NCI-H748 (cell line): ENCODE results near the gene TTC16.
A peak's percentile ranks its signal among the peaks of the same experiment; 100 is the strongest.
"Not testable (repeated sequence)": the region's sequence is repeated elsewhere in the genome, so short reads cannot be mapped to it uniquely, and the experiment has no call there.

Experiments
- DNase-seq: peaks from one replicate; lab custom pipeline; 2025; ENCODE audit not compliant: unreplicated experiment; lab: John Stamatoyannopoulos, UW

Gene TTC16

GRCh38 chr9:127738666-127739065 is 22.8 kb downstream of the TTC16 start:
- no peak for DNase-seq

- no peak for DNase-seq
Observed at GRCh38 chr9:127739614-127740330, 23.9 kb downstream of the TTC16 start.

- DNase-seq = no peak
Observed at GRCh38 chr9:127741831-127742434, 26.1 kb downstream of the TTC16 start.

GRCh38 chr9:127742435-127743088 is 26.7 kb downstream of the TTC16 start:
- DNase-seq = peak; percentile 96

GRCh38 chr9:127744398-127745110 is 28.7 kb downstream of the TTC16 start:
- DNase-seq = no peak

- no peak for DNase-seq
Observed at GRCh38 chr9:127746959-127747569, 31.2 kb downstream of the TTC16 start.

GRCh38 chr9:127749090-127749787 is 33.4 kb downstream of the TTC16 start:
- DNase-seq = no peak

- DNase-seq = no peak
Observed at GRCh38 chr9:127751269-127752054, 35.6 kb downstream of the TTC16 start.

GRCh38 chr9:127753148-127753547 is 37.3 kb downstream of the TTC16 start:
- DNase-seq = no peak

- no peak for DNase-seq
Observed at GRCh38 chr9:127753622-127754021, 37.7 kb downstream of the TTC16 start.

GRCh38 chr9:127754099-127755060 is 38.5 kb downstream of the TTC16 start:
- peak; percentile 79 for DNase-seq

- DNase-seq = peak; percentile 69
Observed at GRCh38 chr9:127755061-127756060, 39.5 kb downstream of the TTC16 start.

- no peak for DNase-seq
Observed at GRCh38 chr9:127756233-127756632, 40.4 kb downstream of the TTC16 start.

- not testable (repeated sequence) for DNase-seq
Observed at GRCh38 chr9:127756776-127757175, 40.9 kb downstream of the TTC16 start.

- no peak for DNase-seq
Observed at GRCh38 chr9:127758843-127759242, 43.0 kb downstream of the TTC16 start.

GRCh38 chr9:127761061-127761460 is 45.2 kb downstream of the TTC16 start:
- no peak for DNase-seq

- DNase-seq = no peak
Observed at GRCh38 chr9:127761491-127761956, 45.6 kb downstream of the TTC16 start.
